IMR-90 (cell line): ENCODE results near the gene FUT2. TPM values are rescaled to one million over a fixed set of nuclear protein-coding genes. Genes with fewer than 3 reads are reported as not detected.

Experiments used
- ATAC-seq: fragments of 200-7000 bp; cut with Tn5 transposase; 2 replicates; pipeline ENCODE4 v1.9.1; 2020; ENCODE audit warnings: low read depth, mild to moderate bottlenecking, moderate library complexity
- BruUV-seq: library from RNA; stranded (reverse); fragments of 400-500 nt; replicated peaks from 2 replicates; lab custom pipeline; 2021; lab: Mats Ljungman, UMichigan
- CTCF ChIA-PET: fragments of 300-600 bp; formaldehyde crosslinking; extraction: SDS; loops from one replicate; lab custom pipeline; 2021; ENCODE audit warnings: antibody characterized with exemption; lab: Yijun Ruan, JAX
- POLR2A ChIA-PET: fragments of 300-600 bp; sonication (Branson Sonifier 250); formaldehyde crosslinking; loops from one replicate; lab custom pipeline; 2022; ENCODE audit warnings: antibody characterized with exemption; ENCODE audit not compliant: unreplicated experiment; lab: Charles Lee
- DNase-seq: peaks from one replicate; pipeline ENCODE4 v3.0.0; 2013
- H2AFZ ChIP-seq: replicated peaks from 2 replicates; pipeline ENCODE3; 2013; ENCODE audit warnings: low read length, mild to moderate bottlenecking; ENCODE audit not compliant: poor library complexity
- H2AK5ac ChIP-seq: 2 replicates; pipeline ENCODE4 v1.6.1; 2013; ENCODE audit warnings: low read depth, low read length, inconsistent platforms
- H2AK9ac ChIP-seq: replicated peaks from 2 replicates; pipeline ENCODE3; 2013; ENCODE audit warnings: mild to moderate bottlenecking, low read depth, low read length, moderate library complexity; ENCODE audit not compliant: poor library complexity
- H2BK120ac ChIP-seq: 2 replicates; pipeline ENCODE4 v1.6.1; 2013; ENCODE audit warnings: low read depth, low read length, inconsistent platforms
- H2BK15ac ChIP-seq: 3 replicates; pipeline ENCODE4 v1.6.1; 2013; ENCODE audit warnings: low read depth, low read length, inconsistent platforms
- H2BK20ac ChIP-seq: 2 replicates; pipeline ENCODE4 v1.6.1; 2013; ENCODE audit warnings: low read depth, mild to moderate bottlenecking, inconsistent platforms, low read length, moderate library complexity
- H2BK5ac ChIP-seq: 2 replicates; pipeline ENCODE4 v1.6.1; 2013; ENCODE audit warnings: mild to moderate bottlenecking, low read depth, low read length, inconsistent platforms; ENCODE audit not compliant: poor library complexity, severe bottlenecking
- H3K14ac ChIP-seq: replicated peaks from 2 replicates; pipeline ENCODE4 v1.6.1; 2013; ENCODE audit warnings: low read depth, low read length, inconsistent platforms
- H3K18ac ChIP-seq: 2 replicates; pipeline ENCODE4 v1.6.1; 2013; ENCODE audit warnings: low read depth, low read length, control low read depth
- H3K23ac ChIP-seq: 2 replicates; pipeline ENCODE4 v1.6.1; 2013; ENCODE audit warnings: low read depth, low read length, inconsistent platforms
- H3K27ac ChIP-seq: 2 replicates; pipeline ENCODE4 v1.5.1; 2013; ENCODE audit warnings: mild to moderate bottlenecking, control low read depth, low read length; ENCODE audit not compliant: insufficient read depth
- H3K27me3 ChIP-seq: 2 replicates; pipeline ENCODE4 v1.6.1; 2013; ENCODE audit warnings: low read length; ENCODE audit not compliant: control insufficient read depth, insufficient read depth
- H3K36me3 ChIP-seq: 2 replicates; pipeline ENCODE4 v1.6.1; 2013; ENCODE audit warnings: low read length, mixed read lengths; ENCODE audit not compliant: control insufficient read depth, insufficient read depth
- H3K4ac ChIP-seq: 2 replicates; pipeline ENCODE4 v1.6.1; 2013; ENCODE audit warnings: low read depth, low read length, inconsistent platforms
- H3K4me1 ChIP-seq: 2 replicates; pipeline ENCODE4 v1.6.1; 2013; ENCODE audit warnings: low read length, mixed read lengths; ENCODE audit not compliant: control insufficient read depth, insufficient read depth
- H3K4me2 ChIP-seq: 2 replicates; pipeline ENCODE4 v1.6.1; 2013; ENCODE audit warnings: low read depth, mild to moderate bottlenecking, control low read depth, low read length, moderate library complexity
- H3K4me3 ChIP-seq: 2 replicates; pipeline ENCODE4 v1.5.1; 2013; ENCODE audit warnings: low read depth, mild to moderate bottlenecking, control low read depth, low read length, moderate library complexity; ENCODE audit not compliant: insufficient read depth
- H3K56ac ChIP-seq: 2 replicates; pipeline ENCODE4 v1.6.1; 2013; ENCODE audit warnings: low read length, inconsistent platforms; ENCODE audit not compliant: insufficient read depth; ENCODE audit errors: extremely low read depth
- H3K79me1 ChIP-seq, 2 experiments: 2 replicates each; pipeline ENCODE4 v1.6.1; 2013; ENCODE audit warnings: low read length in 2 of 2, inconsistent platforms in 1 of 2, low read depth in 1 of 2
- H3K9ac ChIP-seq: 2 replicates; pipeline ENCODE4 v1.6.1; 2013; ENCODE audit warnings: low read depth, low read length, control low read depth
- H3K9me1 ChIP-seq: 2 replicates; pipeline ENCODE4 v1.6.1; 2013; ENCODE audit warnings: low read length, inconsistent platforms; ENCODE audit not compliant: insufficient read depth
- H3K9me3 ChIP-seq: 2 replicates; pipeline ENCODE4 v1.6.1; 2013; ENCODE audit warnings: low read length; ENCODE audit not compliant: control insufficient read depth, insufficient read depth
- H4K20me1 ChIP-seq: 2 replicates; pipeline ENCODE4 v1.6.1; 2013; ENCODE audit warnings: low read length, inconsistent platforms; ENCODE audit not compliant: insufficient read depth
- H4K5ac ChIP-seq: 2 replicates; pipeline ENCODE4 v1.6.1; 2013; ENCODE audit warnings: mild to moderate bottlenecking, low read depth, low read length, control low read depth
- H4K8ac ChIP-seq, 2 experiments: 2 replicates each; pipeline ENCODE4 v1.6.1; 2013; ENCODE audit warnings: low read depth in 2 of 2, low read length in 2 of 2, control low read depth in 1 of 2, inconsistent platforms in 1 of 2
- H4K91ac ChIP-seq: 2 replicates; pipeline ENCODE4 v1.6.1; 2013; ENCODE audit warnings: low read depth, low read length, inconsistent platforms; ENCODE audit not compliant: insufficient read depth
- BHLHE40 ChIP-seq: fragments of 150-350 bp; IDR thresholded peaks from 2 replicates; pipeline ENCODE4 v1.6.1; 2016; ENCODE audit warnings: mild to moderate bottlenecking, low read depth, low read length
- CEBPB ChIP-seq: IDR thresholded peaks from 2 replicates; pipeline ENCODE4 v1.6.1; 2012; ENCODE audit warnings: low read depth, low read length, improper control_type of control experiment
- CHD1 ChIP-seq: IDR thresholded peaks from 2 replicates; pipeline ENCODE4 v1.6.1; 2012; ENCODE audit warnings: low read depth, low read length, improper control_type of control experiment
- MAFK ChIP-seq: IDR thresholded peaks from 2 replicates; pipeline ENCODE4 v1.6.1; 2012; ENCODE audit warnings: low read depth, low read length, improper control_type of control experiment
- MAZ ChIP-seq: IDR thresholded peaks from 2 replicates; pipeline ENCODE4 v1.6.1; 2012; ENCODE audit warnings: low read depth, mild to moderate bottlenecking, low read length, improper control_type of control experiment, moderate library complexity, borderline replicate concordance
- NFE2L2 ChIP-seq: fragments of 150-350 bp; IDR thresholded peaks from 2 replicates; pipeline ENCODE4 v1.6.1; 2016; ENCODE audit warnings: low read depth, mild to moderate bottlenecking, low read length
- POLR2A ChIP-seq: IDR thresholded peaks from 2 replicates; pipeline ENCODE4 v1.6.1; 2012; ENCODE audit warnings: mild to moderate bottlenecking, low read depth, low read length
- SMC3 ChIP-seq: fragments of 150-350 bp; IDR thresholded peaks from 2 replicates; pipeline ENCODE4 v1.6.1; 2016; ENCODE audit warnings: low read depth, mild to moderate bottlenecking, antibody characterized with exemption, low read length, moderate library complexity
- USF2 ChIP-seq: fragments of 150-350 bp; IDR thresholded peaks from 2 replicates; pipeline ENCODE4 v1.6.1; 2017; ENCODE audit warnings: mild to moderate bottlenecking, antibody characterized with exemption, low read length, low read depth
- WGBS, 2 experiments: methylation state at CpG; one replicate each; pipeline versions ENCODE4 v1.1.5 to v1.1.7; 2013; ENCODE audit warnings: missing lambda C conversion rate in 2 of 2; ENCODE audit not compliant: insufficient read length in 1 of 2; ENCODE audit errors: extremely low coverage in 2 of 2; 5-methylcytosine and 5-hydroxymethylcytosine counted together
- dilution Hi-C: fragments of 300-500 bp; cut with HindIII; formaldehyde crosslinking; loops from one replicate; pipeline ENCODE4 v1.14.3; 2018; ENCODE audit warnings: low sequenced_read_pairs; ENCODE audit not compliant: unreplicated experiment
- in situ Hi-C: fragments of 300-500 bp; cut with MboI; formaldehyde crosslinking; loops from 3 replicates; pipeline ENCODE4 v1.14.3; 2019; ENCODE audit warnings: low sequenced_read_pairs, inconsistent platforms, mixed read lengths
- intact Hi-C: fragments of 100-400 bp; cut with micrococcal nuclease; formaldehyde crosslinking; loops from 2 replicates; pipeline ENCODE4 v1.10.0; 2022
- polyA plus RNA-seq, 3 experiments: library from polyadenylated mRNA; depleted of rRNA; stranded (reverse); fragments of >200 nt; gene quantifications; 2 replicates each; pipeline ENCODE4 v1.2.3, GENCODE V29; 2012; ENCODE audit warnings: low replicate concordance in 1 of 3
- total RNA-seq: library from RNA; depleted of rRNA; stranded (reverse); fragments of >200 nt; gene quantifications from 2 replicates; pipeline ENCODE4 v1.2.3, GENCODE V29; 2012

The FUT2 gene
- total and polyA plus RNA-seq, 2 of the 4 experiments (the other 2 are of a cell fraction): not detected

GRCh38 chr19:48718711-48719231 lies 23.0 kb downstream of the FUT2 start:
- Histone ChIP-seq H2BK5ac (no peak overlapping the region), H3K27ac (no peak overlapping the region), H3K23ac (no peak overlapping the region), H3K4me2 (no peak overlapping the region), H4K5ac (no peak overlapping the region), H3K9ac (no peak overlapping the region), H2BK20ac (no peak overlapping the region), H2BK15ac (no peak overlapping the region), H2AK9ac (no peak overlapping the region), H2AK5ac (no peak overlapping the region; the same call in 1 of the 2 replicates), H3K9me3 (no peaks in the 10 kb centered on the region), H2BK120ac (no peak overlapping the region), H4K8ac (no peak overlapping the region), H3K4me1 (peaks cover 10% of the 10 kb centered on the region), H3K56ac (no peak overlapping the region), H4K91ac (no peak overlapping the region), H3K9me1 (peaks cover 7% of the 10 kb centered on the region; the same call in 1 of the 2 replicates), H3K4ac (no peak overlapping the region), H4K20me1 (no peaks in the 10 kb centered on the region), H3K14ac (no peak overlapping the region), H3K27me3 (no peaks in the 10 kb centered on the region), H3K18ac (no peak overlapping the region), H3K4me3 (no peak overlapping the region), H2AFZ (peak overlapping the region; percentile 8), H3K36me3 (no peaks in the 10 kb centered on the region), H3K79me1 (peaks cover 4 to 21% of the 10 kb centered on the region in 2 experiments; a peak in 3 of 4 replicates)
- intact Hi-C loops (no loop called here), dilution Hi-C loops (no loop called here), in situ Hi-C loops (no loop called here)
- POLR2A ChIA-PET: no interaction called here
- BruUV-seq: no TSS peak
- ATAC-seq (no peak), DNase-seq (no peak)
- WGBS, 2 experiments: 67% methylated on average over 10 of the region's 15 CpGs; no CpG with 5 or more reads in 1 of the 2 experiments
- CTCF ChIA-PET: no interaction called here
- TF ChIP-seq MAFK: no peak
- TF ChIP-seq CHD1: no peak
- TF ChIP-seq MAZ: no peak
- no peak for TF ChIP-seq CEBPB
- TF ChIP-seq SMC3: no peak
- no peak for TF ChIP-seq NFE2L2
- no peak for TF ChIP-seq BHLHE40
- no peak for TF ChIP-seq POLR2A
- no peak for TF ChIP-seq USF2
